Measurements from ENCODE around the gene ATP8B2.
"Not testable (repeated sequence)": the region's sequence is repeated elsewhere in the genome, so short reads cannot be mapped to it uniquely, and the experiment has no call there.

ATP8B2 gene

DNA sequence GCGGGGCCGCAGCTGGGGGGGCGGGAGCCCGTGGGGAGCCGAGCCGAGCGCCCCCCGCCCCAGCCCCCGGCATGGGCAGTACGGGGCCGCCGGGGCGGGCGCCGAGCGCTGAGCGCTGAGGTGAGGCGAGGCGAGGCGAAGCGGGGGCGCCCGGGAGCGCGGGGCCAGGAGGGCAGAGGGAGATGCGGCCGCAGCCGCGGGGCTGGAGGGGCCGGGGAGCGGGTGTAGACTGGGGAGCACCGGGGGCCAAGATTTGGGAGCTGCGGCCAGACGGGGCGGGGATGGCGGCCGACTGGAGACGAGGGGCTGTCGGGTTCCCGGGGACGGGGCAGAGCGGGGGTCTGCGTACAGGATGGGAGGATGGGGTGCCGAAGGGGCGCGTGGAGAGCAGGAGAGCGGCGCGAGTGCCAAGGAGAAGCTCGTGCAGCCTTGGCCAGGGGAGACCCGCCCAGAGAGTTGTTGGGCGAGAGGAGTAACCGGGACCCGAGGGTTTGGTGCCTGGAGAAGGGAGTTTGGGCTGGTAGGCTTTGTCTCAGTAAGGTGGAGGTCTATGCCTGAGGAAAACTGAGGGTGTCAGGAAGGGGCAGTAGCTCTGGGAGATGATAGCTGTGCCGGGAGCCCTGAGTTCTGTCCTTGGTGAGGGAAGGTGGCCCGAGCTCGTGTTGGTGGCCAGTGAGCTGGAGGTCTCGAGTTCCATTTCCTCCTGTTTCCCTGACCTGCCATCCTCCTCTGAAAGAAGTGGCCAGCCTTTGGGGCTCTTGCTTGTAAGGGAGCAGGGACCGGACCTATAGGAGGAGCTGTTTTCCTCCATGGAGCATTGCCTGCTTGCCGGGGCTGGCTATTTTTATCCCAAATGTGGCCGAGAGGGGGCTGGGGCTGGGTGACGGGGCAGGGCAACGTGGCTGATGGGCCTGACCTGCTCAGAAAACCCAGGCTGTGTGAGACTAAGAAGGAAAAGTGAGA is 539 bp downstream of the ATP8B2 start:
- no peak for DNase-seq (ENCODE audit: low read depth)

DNA sequence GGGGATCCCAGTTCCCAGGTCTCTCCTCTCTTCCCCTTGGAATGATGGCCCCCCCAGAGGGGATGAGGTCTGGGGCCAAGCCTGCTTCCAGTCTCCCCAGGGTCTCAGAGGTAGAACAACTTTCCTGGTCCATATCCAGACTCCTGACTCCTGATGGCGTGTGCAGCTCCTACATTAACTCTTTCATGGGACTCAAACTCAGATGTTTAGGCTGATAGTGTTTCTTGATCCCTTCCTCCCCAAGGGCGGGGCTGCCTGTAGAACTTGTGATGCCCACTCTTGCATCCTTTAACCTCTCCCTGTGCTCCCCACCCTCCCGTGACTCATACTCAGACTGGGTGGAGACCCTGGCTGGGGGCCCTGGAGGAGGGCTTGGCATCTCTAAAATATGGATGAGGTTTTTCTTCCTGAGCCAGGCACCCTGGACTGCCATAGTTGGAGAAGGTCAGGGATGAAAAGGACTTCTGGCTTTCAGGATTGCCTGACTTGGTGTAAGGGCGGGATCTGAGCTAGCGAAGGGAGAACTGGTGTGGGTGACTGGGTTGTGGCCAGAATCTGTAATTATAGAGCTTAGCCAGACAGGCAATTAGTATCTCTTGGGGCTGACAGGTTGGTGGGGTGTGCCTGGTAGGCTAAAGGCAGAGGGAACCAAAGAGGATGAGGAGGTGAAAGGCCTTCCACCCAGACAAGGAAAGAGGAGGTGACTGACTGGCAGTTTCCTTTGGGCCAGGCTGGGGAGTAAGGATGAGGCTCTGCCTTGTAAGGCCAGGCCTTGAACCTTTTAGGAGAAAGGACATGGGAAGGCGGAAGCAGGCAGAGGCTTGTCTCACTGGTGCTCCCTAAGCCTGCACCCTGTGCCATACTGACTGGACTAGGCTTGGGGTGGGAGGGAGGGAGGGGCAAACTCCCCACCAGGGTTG is 1.5 kb downstream of the ATP8B2 start:
- DNase-seq (ENCODE audit: low read depth), result no peak

DNA sequence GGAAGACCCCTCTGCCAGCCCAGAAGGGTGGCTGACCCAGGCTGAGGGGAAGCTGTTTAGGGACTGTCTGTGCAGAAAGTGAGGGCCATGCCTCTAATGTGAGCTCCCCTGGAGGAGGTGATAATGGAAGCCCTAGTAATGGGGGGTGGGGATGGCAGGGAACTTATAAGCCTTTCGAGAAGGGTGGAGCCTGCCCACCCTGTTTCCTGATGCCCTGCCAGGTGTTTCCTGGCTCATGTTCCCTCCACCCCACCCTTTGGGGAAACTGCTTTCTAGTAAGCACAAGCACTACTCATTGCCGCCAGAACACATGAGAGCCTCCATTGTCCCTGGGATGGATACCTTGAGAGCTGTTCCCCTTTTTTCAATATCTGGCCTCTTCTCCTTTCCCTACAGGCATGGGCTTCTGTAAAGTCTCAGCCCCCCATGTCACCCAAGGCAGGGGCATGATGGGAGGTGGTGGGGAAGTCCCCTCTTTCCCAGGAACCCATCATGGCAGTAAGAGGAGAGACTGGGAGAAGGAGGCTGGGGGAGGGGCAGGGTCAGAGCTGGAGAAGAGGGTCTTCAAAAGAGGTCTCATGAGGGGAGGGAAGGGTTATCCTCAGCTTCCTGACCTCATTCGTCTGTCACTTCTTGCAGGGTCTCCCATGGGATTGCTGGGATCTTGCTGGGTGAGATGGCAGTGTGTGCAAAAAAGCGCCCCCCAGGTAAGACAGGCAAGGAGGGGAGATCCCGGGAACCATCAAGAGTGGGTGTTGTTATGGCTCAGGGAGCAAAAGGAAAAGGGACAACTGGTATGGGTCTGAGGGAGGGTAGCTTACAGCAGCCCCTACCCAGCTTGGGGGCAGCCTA is 2.4 kb downstream of the ATP8B2 start:
- DNase-seq (ENCODE audit: low read depth), result no peak

DNA sequence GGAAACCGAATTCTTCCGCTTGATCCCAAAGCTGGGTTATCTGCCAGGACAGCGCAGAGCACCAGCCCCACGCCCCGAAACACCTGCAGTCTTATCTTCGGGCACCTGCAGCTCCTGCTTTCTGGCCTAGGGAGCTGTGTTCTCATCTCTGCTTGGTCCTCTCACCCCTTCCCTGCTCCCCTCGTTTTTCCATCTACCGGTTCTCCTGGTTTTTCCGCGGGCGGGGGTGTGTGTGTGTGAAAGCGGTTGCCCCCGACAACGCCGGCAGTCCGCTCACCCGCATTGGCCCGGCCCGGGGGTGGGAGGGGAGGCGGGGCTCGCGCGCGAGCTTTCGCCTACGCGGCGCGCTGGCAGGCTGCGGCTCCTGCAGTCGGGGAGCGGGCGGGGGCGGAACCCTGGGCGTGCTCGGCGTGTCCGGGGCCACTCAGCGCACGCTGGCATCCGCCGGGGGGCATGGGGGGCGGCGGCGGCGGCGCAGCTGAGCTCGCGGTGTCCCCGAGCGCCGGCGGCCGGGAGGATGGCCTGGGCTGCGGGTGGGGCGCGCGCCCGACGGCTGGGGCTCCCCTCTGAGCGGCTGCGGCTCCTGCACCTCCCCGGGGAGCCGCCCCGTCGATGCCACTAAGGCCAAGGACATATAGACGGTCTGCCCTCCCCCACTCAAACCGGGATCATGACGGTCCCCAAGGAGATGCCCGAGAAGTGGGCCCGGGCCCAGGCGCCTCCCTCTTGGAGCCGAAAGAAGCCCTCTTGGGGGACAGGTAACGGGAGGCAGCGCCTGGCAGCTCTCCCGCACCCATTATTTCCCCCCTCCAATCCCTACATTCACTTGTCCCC is 3.2 kb downstream of the ATP8B2 start:
- DNase-seq (ENCODE audit: low read depth), result no peak

DNA sequence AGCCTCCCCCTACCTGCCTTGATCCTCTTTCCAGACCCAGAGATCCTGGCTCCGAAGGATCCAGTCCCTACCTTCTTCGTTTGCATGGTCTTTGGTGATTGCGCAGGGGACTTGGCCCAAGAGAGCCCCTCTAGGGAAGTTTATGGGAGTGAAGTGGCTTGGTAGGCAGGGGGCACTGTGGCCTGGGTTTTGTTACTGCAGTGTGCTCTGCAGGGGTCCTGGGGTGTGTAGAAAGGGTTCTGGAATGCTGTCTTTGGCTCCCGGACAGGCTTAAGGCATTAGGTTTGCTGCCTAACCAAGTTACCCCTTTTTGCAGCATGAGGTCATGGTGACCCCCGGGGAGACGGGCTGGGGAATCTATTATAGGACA is 3.8 kb downstream of the ATP8B2 start:
- no peak for DNase-seq (ENCODE audit: low read depth)

DNA sequence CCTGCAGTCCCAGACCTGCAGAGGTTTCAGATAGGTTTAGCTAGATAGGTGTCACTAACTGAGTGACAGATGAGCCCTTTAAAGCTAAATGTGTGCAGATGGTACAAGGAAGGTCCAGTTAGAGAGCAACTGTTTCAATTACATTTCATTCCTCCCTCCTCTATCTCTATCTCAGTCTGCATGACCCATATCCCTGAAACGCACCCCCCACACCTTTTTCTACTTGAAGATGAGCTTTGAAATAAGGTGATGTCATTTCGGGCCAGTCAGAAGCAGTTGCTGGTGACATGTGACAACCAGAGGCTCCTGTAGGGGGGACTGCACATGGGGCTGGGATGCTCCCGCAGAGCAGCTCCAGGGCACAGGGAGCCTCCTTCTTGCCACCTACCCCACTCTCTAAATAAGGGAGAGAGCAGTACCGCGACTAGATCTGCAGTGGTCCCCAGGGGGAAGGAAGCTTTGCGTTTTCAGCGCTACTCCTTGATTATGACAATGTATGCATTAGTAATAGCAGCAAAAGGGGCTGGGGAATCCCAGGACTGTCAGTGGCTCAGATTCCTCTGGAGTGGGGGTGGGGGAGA is 4.3 kb downstream of the ATP8B2 start:
- no peak for DNase-seq (ENCODE audit: low read depth)

DNA sequence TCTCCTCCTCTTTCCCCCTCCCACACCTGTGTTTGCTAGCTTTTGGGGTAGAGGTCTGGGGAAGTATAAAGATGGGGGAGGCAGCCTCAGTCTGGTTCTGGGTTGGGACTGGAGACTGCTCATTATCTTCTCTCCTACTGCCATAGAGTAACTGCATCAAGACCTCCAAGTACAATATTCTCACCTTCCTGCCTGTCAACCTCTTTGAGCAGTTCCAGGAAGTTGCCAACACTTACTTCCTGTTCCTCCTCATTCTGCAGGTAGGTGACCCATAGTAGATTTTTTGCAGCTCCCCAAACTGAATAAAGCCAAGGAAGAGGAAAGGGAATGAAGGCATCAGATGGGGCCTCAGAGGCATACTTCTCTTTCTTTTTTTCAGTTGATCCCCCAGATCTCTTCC is 5.3 kb downstream of the ATP8B2 start:
- DNase-seq (ENCODE audit: low read depth), result no peak

DNA sequence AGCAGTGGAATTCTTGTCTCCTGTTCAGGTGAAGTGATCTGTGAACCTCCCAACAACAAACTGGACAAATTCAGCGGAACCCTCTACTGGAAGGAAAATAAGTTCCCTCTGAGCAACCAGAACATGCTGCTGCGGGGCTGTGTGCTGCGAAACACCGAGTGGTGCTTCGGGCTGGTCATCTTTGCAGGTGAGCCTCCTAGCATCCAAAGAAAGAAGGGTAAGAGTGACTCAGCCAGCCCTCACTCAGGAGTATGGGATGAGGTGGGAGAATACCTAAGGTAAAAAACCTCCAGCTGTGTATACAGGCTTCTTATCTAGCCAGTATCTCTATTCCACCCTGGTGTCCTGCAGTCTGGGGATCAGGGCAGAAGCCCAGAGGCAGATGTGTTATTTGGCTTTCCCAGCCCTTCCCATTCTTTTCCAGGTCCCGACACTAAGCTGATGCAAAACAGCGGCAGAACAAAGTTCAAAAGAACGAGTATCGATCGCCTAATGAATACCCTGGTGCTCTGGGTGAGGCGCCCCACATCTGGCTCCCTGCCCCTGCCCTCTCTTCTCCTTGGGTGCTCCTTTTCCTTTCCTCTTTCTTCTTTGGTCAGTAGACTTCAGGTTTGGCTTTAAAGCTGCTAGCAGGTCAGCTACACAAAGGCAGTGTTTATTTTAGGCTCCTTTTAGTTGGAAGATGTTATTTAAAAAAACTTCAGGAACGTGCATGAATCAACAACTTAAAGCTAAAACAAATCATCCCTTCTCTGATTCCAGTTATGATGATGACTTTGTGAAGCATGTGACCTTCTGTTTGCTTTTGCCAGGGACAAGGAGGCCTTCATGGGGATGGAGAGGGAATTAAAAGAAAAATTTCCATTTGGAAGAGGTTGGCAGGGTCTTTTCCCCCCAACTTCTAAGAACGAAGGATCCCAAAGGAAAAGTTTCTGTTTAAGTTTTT is 9.0 kb downstream of the ATP8B2 start:
- DNase-seq (ENCODE audit: low read depth), result no peak

DNA sequence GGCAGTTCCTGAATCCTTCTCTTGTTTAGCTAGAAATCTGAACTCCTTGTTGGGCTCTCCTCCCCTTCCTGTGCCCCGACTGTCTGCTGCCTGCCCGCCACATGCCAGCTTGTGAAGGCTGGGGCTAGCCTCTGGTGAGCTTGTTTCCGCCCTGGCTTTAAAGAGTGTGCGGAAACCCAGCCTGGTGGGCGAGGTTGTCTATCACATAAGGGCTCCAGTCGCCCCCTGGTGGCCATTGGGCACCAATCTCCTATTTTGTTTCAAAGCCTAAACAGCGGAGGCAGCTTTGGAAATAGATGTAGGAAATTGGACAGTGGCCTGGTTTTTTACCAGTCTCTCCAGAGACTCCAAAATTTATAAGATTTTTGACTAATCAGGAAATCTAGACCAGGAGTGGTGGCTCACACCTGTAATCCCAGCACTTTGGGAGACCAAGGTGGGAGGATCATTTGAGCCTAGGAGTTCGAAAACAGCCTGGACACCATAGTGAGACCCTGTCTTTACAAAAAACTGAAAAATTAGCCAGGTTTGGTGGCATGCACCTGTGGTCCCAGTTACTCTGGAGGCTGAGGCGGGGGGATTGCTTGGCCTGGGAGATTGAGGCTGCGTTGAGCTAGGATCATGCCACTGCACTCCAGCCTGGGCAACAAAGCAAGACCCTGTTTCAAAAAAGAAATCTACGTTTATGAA is 9.8 kb downstream of the ATP8B2 start:
- DNase-seq (ENCODE audit: low read depth), result no peak

DNA sequence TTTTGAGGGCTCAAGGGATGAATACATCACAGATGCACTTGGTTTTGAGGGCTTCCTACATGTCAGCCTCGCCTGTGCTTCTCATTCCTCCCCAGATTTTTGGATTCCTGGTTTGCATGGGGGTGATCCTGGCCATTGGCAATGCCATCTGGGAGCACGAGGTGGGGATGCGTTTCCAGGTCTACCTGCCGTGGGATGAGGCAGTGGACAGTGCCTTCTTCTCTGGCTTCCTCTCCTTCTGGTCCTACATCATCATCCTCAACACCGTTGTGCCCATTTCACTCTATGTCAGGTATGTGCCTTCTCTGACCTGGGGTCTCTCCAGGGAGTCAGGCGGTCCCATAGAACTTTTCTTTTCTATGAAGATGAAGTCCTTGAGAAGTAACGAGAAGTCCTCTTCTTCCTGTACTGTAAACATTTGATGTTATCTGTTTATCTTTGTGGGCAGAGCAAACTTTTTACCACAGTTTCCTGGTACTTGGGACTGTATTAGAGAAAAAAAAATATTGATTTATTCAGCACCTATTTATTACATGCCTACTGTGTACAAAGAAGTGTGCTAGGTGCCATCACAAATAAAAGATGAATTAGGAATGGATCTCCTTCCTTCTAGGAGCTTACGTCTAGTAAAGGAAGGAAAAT is 12.0 kb downstream of the ATP8B2 start:
- no peak for DNase-seq (ENCODE audit: low read depth)

DNA sequence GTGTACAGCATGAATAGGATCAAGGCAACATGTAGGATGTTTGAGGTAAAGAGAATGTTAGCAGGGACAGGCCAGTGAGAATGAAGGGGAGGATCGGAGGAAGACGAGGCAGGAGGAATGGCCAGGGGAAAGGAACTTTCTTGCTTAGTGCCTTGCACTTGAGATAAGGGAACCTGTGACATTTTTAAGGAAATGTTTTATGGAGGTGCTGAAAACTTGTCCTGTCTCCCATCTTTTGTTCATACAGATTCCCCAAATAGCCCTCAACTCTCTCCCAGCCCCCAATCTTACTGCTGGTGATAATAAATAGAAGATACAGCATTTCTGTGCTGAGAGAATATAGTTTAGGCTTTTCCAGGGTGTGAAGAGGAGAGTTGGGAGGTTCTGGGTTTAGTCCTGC is 13.6 kb downstream of the ATP8B2 start:
- no peak for DNase-seq (ENCODE audit: low read depth)

DNA sequence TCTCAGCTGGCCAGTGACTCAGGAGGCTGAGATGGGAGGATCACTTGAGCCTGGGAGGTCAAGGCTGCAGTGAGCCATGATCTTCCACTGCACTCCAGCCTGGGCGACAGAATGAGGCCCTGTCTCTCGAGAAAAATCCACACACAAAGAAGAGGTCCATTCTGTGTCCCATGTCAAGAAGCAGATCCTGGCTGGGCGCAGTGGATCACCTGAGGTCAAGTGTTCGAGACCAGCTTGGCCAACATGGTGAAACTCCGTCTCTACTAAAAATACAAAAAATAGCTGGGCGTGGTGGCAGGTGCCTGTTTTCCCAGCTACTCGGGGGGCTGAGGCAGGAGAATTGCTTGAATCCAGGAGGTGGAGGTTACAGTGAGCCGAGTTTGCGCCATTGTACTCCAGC is 16.0 kb downstream of the ATP8B2 start:
- not testable (repeated sequence) for DNase-seq (ENCODE audit: low read depth)

DNA sequence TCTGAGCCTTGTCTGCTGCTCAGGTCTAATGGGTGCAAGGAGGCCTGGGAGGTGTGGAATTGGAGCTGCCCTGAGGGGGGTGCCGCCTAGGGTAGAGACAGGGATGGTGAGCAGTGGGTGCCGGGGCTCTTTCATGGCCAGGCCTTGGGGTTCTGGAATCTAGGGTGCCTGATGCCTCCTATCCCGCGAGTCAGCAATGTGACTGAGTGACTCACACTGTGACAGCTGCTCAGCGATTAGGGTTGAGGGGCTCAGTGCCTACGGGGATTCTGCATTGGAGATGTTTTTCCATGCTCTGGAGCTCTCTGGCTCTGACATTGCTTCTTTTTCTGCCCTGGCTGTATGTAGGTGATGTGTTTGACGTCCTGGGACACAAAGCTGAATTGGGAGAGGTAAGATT is 16.8 kb downstream of the ATP8B2 start:
- DNase-seq (ENCODE audit: low read depth), result no peak

DNA sequence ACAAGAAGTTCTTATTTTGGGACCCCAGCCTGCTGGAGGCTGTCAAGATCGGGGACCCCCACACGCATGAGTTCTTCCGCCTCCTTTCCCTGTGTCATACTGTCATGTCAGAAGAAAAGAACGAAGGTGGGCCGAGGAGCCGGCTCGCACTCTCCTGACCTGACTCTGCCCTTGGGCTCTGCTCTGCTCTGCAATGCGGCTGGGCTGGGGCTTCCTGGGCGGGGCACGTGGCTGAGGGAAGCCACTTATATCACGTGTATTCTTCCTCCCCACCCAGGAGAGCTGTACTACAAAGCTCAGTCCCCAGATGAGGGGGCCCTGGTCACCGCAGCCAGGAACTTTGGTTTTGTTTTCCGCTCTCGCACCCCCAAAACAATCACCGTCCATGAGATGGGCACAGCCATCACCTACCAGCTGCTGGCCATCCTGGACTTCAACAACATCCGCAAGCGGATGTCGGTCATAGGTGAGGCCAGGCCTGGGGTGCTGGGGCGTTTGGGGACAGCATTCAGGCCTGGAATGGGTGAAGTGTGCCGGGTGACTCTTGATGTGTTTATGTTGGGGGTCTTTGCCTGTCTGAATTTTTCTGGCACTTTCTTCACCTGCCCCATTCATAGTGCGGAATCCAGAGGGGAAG is 17.6 kb downstream of the ATP8B2 start:
- no peak for DNase-seq (ENCODE audit: low read depth)

DNA sequence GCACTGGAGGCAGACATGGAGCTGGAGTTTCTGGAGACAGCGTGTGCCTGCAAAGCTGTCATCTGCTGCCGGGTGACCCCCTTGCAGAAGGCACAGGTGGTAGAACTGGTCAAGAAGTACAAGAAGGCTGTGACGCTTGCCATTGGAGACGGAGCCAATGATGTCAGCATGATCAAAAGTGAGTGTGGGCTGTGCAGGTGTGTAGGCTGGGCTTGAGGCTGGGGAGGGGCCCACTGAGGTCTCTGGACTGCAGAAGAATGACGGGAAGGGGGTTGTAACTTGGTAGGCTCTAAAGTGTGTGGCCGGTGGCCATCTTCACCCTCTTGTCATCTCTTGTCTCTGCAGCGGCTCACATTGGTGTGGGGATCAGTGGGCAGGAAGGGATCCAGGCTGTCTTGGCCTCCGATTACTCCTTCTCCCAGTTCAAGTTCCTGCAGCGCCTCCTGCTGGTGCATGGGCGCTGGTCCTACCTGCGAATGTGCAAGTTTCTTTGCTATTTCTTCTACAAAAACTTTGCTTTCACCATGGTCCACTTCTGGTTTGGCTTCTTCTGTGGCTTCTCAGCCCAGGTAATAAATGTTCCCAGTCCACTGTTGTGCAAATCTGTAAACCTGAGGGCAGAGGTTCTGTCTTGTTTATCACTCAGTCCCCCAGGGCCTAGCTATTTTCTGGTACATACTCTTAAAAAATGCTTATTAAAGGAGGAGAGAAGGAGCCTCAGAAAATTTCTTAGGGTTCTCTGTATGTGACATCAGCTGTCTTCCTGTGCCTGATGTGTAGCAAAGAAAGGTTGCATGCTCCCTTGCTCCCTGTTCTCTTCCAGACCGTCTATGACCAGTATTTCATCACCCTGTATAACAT is 19.9 kb downstream of the ATP8B2 start:
- no peak for DNase-seq (ENCODE audit: low read depth)

DNA sequence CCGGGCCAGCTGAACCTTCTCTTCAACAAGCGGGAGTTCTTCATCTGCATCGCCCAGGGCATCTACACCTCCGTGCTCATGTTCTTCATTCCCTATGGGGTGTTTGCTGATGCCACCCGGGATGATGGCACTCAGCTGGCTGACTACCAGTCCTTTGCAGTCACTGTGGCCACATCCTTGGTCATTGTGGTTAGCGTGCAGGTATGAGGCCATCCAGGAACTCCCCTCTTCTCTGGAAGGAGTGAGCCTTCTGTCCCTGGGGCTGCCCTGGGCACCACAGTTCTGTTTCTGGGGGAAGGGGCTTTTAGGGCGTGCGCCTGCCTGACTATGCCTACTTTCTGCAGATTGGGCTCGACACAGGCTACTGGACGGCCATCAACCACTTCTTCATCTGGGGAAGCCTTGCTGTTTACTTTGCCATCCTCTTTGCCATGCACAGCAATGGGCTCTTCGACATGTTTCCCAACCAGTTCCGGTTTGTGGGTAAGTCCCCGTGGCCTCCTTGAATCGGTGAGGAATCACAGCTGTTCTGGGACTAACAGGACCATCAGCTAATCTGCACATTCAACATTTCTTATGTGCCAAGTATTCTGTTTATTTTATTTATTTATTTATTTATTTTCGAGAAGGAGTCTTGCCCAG is 21.1 kb downstream of the ATP8B2 start:
- DNase-seq (ENCODE audit: low read depth), result no peak

DNA sequence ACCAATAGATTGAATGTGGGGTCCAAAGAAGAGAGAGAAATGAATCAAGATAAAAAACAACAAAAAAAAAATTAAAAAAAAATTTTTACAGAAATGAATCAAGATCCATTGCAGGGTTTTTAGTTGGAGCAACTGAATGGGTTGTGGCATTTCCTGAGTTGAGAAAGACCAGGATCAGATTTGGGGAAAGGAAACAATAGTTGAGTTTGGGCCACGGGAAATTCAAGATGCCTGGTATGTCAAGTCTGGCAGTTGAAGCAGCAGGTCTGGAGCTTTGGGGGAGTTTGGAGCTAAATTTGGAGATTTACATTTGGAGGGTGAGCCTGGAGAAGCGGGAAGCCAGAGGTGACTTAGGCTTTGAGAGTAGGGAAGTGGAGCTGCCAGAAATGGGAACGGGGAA is 22.6 kb downstream of the ATP8B2 start:
- DNase-seq (ENCODE audit: low read depth), result no peak
